Osteocyte (in vitro differentiated cells): ENCODE data around the gene SPOCK3. TPM values are rescaled to one million over a fixed set of nuclear protein-coding genes. Genes with fewer than 3 reads are reported as not detected.
"Not testable (repeated sequence)": the region's sequence is repeated elsewhere in the genome, so short reads cannot be mapped to it uniquely, and the experiment has no call there.

Experiments used
- DNase-seq: peaks from one replicate; pipeline ENCODE4 v3.0.0; 2021; ENCODE audit warnings: mixed read lengths; ENCODE audit not compliant: unreplicated experiment; ENCODE audit errors: extremely low spot score
- H3K27ac Mint-ChIP-seq: one replicate; pipeline ENCODE4 v1.8.0; 2021; ENCODE audit warnings: mild to moderate bottlenecking, mixed read lengths; ENCODE audit not compliant: unreplicated experiment
- H3K27me3 Mint-ChIP-seq: one replicate; pipeline ENCODE4 v1.8.0; 2021; ENCODE audit warnings: mixed read lengths; ENCODE audit not compliant: unreplicated experiment
- H3K36me3 Mint-ChIP-seq: one replicate; pipeline ENCODE4 v1.8.0; 2021; ENCODE audit warnings: mixed read lengths; ENCODE audit not compliant: unreplicated experiment
- H3K4me1 Mint-ChIP-seq: one replicate; pipeline ENCODE4 v1.8.0; 2021; ENCODE audit warnings: mixed read lengths; ENCODE audit not compliant: unreplicated experiment
- H3K4me3 Mint-ChIP-seq: one replicate; pipeline ENCODE4 v1.8.0; 2021; ENCODE audit warnings: mild to moderate bottlenecking, moderate library complexity, mixed read lengths; ENCODE audit not compliant: unreplicated experiment
- H3K9me3 Mint-ChIP-seq: one replicate; pipeline ENCODE4 v1.8.0; 2021; ENCODE audit warnings: mixed read lengths; ENCODE audit not compliant: unreplicated experiment
- CTCF ChIP-seq: fragments of 200-600 bp; sonication (generic); IDR thresholded peaks from 2 replicates; pipeline ENCODE4 v1.5.0; 2021; ENCODE audit warnings: antibody characterized with exemption, mild to moderate bottlenecking, moderate library complexity
- total RNA-seq: library from RNA; stranded (reverse); gene quantifications from 2 replicates; pipeline ENCODE4 v1.2.1, GENCODE V29; 2021

SPOCK3 gene
- total RNA-seq, 1 donor from 2014 or later, result not detected

GRCh38 chr4:166875821-166876220 lies 358.5 kb downstream of the SPOCK3 start:
- peaks cover 7% of the 10 kb centered on the region for H3K27me3 Mint-ChIP-seq
- no peak overlapping the region for H3K4me3 Mint-ChIP-seq
- H3K9me3 Mint-ChIP-seq, result no peaks in the 10 kb centered on the region
- no peaks in the 10 kb centered on the region for H3K4me1 Mint-ChIP-seq
- no peak overlapping the region for H3K27ac Mint-ChIP-seq
- TF ChIP-seq CTCF, result no peak
- no peaks in the 10 kb centered on the region for H3K36me3 Mint-ChIP-seq
- DNase-seq, result no peak

- Mint-ChIP-seq H3K27me3 (no peaks in the 10 kb centered on the region), H3K27ac (no peak overlapping the region), H3K4me1 (no peaks in the 10 kb centered on the region), H3K36me3 (no peaks in the 10 kb centered on the region), H3K4me3 (no peak overlapping the region), H3K9me3 (no peaks in the 10 kb centered on the region)
- no peak for DNase-seq
- no peak for TF ChIP-seq CTCF
Measured at GRCh38 chr4:166862032-166862431, 372.3 kb downstream of the SPOCK3 start.

- H3K4me3 Mint-ChIP-seq, H3K27me3 Mint-ChIP-seq, H3K9me3 Mint-ChIP-seq, DNase-seq, H3K36me3 Mint-ChIP-seq, H3K4me1 Mint-ChIP-seq, H3K27ac Mint-ChIP-seq: not testable (repeated sequence)
Measured at GRCh38 chr4:166850398-166850797, 383.9 kb downstream of the SPOCK3 start.

- DNase-seq, result no peak
- Mint-ChIP-seq H3K4me1 (no peaks in the 10 kb centered on the region), H3K9me3 (peaks cover under 1% of the 10 kb centered on the region), H3K27ac (no peak overlapping the region), H3K36me3 (no peaks in the 10 kb centered on the region), H3K27me3 (no peaks in the 10 kb centered on the region), H3K4me3 (no peak overlapping the region)
- no peak for TF ChIP-seq CTCF
Measured at GRCh38 chr4:166846939-166847338, 387.4 kb downstream of the SPOCK3 start.

- Mint-ChIP-seq H3K4me3 (no peak overlapping the region), H3K9me3 (peaks cover 6% of the 10 kb centered on the region), H3K4me1 (no peaks in the 10 kb centered on the region), H3K36me3 (no peaks in the 10 kb centered on the region), H3K27me3 (no peaks in the 10 kb centered on the region), H3K27ac (no peak overlapping the region)
- TF ChIP-seq CTCF, result no peak
- DNase-seq, result no peak
Measured at GRCh38 chr4:166842795-166843261, 391.5 kb downstream of the SPOCK3 start.
